WI38 (cell line): ENCODE results near the gene SNAPIN.

Source experiments
- H3K4me3 ChIP-seq: 2 replicates; pipeline ENCODE4 v1.5.1; 2011; ENCODE audit warnings: low read depth, mild to moderate bottlenecking, control low read depth, low read length
- TF ChIP-seq, protein P1 (sequence below): IDR thresholded peaks from 2 replicates; pipeline ENCODE4 v1.5.1; 2012; ENCODE audit warnings: low read depth, mild to moderate bottlenecking, control low read depth, low read length

The SNAPIN gene, protein sequence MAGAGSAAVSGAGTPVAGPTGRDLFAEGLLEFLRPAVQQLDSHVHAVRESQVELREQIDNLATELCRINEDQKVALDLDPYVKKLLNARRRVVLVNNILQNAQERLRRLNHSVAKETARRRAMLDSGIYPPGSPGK

DNA sequence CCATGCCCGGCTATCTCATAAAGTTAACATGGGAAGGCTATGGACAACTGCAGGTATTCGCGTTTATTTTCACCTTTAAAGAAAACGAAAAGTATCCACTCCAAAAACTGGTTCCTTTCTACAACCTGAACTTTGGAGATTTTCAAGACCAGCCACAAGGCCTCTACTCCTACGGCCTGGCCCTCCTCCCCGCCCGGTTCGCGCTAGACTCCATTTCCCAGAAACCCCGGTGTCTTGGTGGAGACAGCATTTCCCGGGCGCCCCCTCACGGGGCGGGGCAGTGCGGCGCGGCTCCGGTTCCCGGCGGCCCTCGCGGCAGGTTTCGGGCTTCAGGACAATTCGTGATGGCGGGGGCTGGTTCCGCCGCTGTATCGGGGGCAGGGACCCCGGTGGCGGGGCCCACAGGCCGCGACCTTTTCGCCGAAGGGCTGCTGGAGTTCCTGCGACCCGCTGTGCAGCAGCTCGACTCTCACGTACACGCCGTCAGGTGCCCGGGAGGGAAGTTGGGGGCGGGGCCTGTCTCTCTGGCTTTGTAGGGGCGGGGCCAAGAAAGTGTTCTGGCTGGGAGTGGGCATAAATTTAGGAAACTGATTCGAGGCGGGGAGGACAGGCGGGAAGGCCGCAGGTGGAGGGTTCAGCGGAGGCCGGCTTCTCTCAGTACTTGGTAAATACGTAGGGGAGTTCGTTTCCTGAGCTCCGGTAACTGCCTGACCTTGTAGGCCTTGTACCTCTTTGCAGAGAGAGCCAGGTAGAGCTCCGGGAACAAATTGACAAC lies at the start of gene SNAPIN:
Gene SNAPIN, plus strand, starts transcription at position 304 of the 775 bp plus-strand sequence. Its CDS starts 41 bp downstream, at position 345.
- TF ChIP-seq, protein P1, sequence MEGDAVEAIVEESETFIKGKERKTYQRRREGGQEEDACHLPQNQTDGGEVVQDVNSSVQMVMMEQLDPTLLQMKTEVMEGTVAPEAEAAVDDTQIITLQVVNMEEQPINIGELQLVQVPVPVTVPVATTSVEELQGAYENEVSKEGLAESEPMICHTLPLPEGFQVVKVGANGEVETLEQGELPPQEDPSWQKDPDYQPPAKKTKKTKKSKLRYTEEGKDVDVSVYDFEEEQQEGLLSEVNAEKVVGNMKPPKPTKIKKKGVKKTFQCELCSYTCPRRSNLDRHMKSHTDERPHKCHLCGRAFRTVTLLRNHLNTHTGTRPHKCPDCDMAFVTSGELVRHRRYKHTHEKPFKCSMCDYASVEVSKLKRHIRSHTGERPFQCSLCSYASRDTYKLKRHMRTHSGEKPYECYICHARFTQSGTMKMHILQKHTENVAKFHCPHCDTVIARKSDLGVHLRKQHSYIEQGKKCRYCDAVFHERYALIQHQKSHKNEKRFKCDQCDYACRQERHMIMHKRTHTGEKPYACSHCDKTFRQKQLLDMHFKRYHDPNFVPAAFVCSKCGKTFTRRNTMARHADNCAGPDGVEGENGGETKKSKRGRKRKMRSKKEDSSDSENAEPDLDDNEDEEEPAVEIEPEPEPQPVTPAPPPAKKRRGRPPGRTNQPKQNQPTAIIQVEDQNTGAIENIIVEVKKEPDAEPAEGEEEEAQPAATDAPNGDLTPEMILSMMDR: no peak
- peak within 1 kb of the TSS; percentile 89 for H3K4me3 ChIP-seq

DNA sequence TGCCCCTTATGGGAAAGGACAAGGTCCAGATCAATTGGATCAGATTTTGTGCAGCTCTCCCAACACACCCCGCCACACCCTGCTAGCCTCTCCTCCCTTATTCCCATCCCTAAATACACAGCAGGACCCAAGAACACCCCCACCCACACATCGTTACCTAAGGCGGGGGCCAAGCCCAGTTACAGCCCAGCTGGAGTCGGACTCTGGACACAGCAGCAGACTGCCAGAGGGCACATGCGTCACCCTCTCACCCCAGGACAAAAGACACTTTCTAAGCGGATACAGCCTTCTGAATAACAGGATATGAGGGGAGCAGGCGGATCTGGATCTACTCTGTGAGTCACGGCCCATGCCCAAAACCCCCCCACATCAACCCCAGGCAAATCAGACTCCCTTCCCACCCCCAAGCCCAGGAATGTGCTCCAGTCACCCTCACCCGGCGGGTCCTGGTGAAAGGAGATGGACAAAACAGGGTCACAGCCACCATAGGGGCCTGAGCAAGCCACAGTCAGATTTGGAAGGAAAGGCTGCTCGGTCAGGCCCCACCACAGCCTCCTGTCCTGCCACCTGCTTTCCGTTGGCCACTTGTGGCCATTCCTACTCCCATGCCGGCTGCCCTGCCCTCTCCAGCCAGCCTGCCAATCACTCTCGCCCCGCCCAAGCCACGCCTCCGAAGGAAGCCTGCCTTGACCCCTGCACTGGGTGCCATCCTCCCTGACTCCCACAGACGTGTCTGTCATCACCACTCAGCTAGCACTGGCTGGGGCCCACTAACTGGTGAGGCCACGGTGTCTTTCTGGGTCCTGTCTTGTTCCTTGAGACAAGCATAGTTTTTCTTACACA lies 49.5 kb upstream of the SNAPIN start:
- peak overlapping the region; percentile 69 for H3K4me3 ChIP-seq
- TF ChIP-seq, protein P1: no peak

DNA sequence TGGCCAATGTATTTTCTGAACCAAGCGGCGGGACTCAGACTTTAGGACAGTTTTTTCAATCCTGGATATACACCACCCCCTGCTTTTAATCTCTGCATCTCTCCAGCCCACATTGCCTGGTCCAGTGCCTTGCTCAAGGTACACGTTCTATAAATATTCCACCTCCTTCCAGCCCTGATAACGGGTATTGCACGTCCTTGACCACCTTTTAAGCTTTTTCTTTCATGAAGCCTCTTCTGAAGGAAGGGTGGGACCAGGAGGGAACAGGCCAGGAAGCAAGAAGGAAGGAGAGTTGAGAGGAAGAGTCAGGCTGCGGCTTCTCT lies 49.0 kb upstream of the SNAPIN start:
- H3K4me3 ChIP-seq: no peak overlapping the region
- TF ChIP-seq, protein P1: no peak

DNA sequence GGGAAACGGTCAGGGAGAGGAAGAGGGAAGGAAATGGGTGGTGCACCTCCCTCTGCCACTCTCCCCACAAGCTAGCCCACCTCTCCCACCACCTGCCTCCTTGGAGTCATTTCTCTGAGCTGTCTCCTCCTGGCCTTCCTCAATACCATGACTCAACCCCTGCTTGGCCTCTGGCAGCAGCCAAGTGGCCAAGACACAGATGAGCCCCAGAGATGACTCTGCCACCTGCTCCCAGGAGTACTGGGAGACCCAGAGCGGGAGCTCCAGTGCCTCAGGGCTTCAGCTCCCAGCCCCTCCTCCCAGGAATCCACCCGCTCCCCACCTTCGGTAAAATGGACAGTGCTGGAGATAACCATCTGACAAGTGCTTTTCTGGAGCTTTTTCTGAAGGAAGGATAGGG lies 48.2 kb upstream of the SNAPIN start:
- H3K4me3 ChIP-seq: peak overlapping the region; percentile 2; the same call in 1 of the 2 replicates
- TF ChIP-seq, protein P1: no peak

DNA sequence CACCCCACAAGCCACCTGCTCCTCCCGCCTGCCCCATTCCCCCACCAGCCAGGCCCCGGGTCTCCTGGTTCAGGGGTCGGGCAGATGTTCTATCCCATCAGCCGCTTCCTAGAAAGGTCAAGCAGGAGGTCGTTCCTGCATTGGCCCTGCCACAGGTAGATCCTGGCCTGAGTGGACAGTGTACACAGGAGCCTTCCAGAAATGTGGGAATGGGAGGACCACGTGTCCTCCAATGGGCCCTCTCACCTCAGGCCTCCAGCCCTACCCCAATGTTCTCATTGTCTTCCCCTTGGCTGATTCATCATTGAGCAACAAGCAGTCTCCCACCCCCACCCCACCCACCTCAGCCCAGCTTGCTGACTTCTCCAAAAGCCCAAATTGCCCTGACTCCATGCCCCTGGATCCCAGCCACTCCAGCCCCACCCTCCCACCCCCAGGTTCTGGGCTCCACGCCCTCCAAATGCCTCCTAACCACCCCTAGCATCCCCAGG lies 47.6 kb upstream of the SNAPIN start:
- peak overlapping the region; percentile 94 for H3K4me3 ChIP-seq
- TF ChIP-seq, protein P1: no peak

DNA sequence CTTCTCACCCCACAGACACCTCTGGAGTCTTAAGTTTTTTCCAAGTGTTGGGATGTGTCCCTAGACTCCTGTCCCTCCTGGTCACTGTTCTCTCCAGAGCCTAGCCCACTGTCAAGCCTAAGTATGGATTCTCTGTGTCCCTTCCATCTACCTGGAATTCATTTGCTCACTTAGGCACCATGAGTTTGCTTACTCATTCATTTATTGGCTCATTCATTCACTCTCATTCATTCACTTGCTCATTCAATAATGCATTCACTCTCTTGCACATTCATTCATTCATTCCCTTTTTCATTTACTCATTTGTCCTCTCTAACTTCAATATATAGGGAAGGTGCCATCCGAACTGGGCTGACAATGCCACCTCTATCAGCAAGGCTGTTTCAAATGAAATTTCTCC lies 47.1 kb upstream of the SNAPIN start:
- TF ChIP-seq, protein P1: no peak
- peak overlapping the region; percentile 94 for H3K4me3 ChIP-seq
